GM10248 (cell line): ENCODE measurements around the gene CIAO2B.

ENCODE experiments used
- CTCF ChIA-PET: fragments of 300-600 bp; sonication (Branson Sonifier 250); formaldehyde crosslinking; extraction: SDS; loops from one replicate; lab custom pipeline; 2021; ENCODE audit warnings: antibody characterized with exemption; lab: Yijun Ruan, JAX
- POLR2A ChIA-PET: fragments of 350-650 bp; sonication (Branson Sonifier 250); formaldehyde crosslinking; extraction: SDS; loops from one replicate; lab custom pipeline; 2020; ENCODE audit warnings: antibody characterized with exemption; lab: Yijun Ruan, JAX
- DNase-seq: peaks from one replicate; pipeline ENCODE4 v3.0.0; 2012; ENCODE audit errors: extremely low spot score
- TF ChIP-seq, protein P1 (sequence below): IDR thresholded peaks from 2 replicates; pipeline ENCODE4 v1.5.1; 2012; ENCODE audit warnings: mild to moderate bottlenecking, low read depth; ENCODE audit errors: extremely low read depth, missing control alignments, control extremely low read depth

Gene CIAO2B

DNA sequence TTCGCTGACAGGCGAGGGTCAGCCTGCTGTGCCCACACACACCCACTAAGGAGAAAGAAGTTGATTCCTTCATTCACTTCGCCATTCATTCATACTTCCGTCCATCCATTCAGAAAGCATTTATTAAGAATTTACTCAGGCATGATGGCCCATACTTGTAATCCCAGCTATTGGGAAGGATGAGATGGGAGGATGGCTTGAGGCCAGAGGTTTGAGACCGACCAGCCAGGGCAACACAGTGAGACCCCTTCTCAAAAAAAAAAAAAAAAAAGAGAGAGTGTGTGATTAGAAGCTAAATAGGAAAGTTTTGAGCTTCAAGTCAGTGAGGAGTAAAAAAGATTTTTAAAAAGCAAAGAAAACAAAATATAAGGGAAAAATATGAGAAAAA is 9.8 kb upstream of the CIAO2B start:
- ChIA-PET CTCF (interaction anchor here (1.3 to 3.6 kb wide), 3 partner anchors 9 to 211 kb away, joined by 4 to 19 read pairs (median 9); no protein-coding TSS in a partner anchor), POLR2A (interaction anchor here (0.6 kb wide), 1 partner anchor 26 kb away, joined by 7 read pairs; no protein-coding TSS in a partner anchor)
- no peak for DNase-seq
- TF ChIP-seq, protein P1, sequence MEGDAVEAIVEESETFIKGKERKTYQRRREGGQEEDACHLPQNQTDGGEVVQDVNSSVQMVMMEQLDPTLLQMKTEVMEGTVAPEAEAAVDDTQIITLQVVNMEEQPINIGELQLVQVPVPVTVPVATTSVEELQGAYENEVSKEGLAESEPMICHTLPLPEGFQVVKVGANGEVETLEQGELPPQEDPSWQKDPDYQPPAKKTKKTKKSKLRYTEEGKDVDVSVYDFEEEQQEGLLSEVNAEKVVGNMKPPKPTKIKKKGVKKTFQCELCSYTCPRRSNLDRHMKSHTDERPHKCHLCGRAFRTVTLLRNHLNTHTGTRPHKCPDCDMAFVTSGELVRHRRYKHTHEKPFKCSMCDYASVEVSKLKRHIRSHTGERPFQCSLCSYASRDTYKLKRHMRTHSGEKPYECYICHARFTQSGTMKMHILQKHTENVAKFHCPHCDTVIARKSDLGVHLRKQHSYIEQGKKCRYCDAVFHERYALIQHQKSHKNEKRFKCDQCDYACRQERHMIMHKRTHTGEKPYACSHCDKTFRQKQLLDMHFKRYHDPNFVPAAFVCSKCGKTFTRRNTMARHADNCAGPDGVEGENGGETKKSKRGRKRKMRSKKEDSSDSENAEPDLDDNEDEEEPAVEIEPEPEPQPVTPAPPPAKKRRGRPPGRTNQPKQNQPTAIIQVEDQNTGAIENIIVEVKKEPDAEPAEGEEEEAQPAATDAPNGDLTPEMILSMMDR, result no peak

DNA sequence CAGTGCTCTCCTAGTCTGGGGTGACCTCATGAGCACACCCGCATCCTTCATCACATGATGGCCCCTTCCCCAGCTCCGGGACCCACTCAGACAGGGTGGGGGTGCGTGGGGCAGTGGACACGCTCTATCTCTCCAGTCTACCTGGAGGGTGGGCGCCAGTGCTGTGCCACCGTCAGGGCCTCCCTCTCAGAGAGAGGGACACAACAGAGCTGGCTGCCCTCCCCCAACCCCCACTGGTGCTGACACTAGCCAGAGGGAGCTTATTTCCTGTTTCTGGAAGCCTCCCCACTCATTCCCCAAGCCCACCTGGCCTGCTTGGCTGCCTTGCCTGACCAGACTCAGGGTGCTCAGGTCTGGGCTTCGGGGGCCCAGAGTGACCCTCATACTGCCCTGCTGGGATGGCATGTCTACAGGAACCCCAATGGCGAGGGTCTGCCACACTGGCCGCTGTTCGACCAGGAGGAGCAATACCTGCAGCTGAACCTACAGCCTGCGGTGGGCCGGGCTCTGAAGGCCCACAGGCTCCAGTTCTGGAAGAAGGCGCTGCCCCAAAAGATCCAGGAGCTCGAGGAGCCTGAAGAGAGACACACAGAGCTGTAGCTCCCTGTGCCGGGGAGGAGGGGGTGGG is 9.3 kb upstream of the CIAO2B start:
- CTCF ChIA-PET, result interaction anchor here (1.3 to 3.6 kb wide), 3 partner anchors 10 to 212 kb away, joined by 4 to 19 read pairs (median 9); no protein-coding TSS in a partner anchor
- DNase-seq, result no peak
- POLR2A ChIA-PET, result interaction anchor here (0.6 kb wide), 1 partner anchor 26 kb away, joined by 7 read pairs; no protein-coding TSS in a partner anchor
- TF ChIP-seq, protein P1, result no peak

DNA sequence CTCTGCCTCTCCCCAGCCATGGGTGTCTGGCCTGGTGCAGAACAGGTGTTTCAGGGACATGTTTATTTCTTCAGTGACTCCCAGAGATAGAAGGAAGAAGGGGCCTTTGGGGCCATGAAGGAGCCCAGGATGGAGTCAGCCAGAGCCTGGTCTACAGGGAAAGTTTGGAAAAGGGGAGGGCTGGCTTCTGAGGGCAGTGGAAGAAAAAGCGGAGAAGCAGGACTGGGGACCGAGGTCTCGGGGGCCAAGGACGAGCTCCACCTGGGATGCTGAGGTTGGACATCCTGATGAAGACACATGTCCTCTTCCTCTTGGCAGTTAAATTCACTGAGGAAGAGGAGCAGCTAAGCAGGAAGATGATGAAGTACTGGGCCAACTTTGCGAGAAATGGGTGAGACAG is 8.8 kb upstream of the CIAO2B start:
- ChIA-PET CTCF (interaction anchor here (1.3 to 3.6 kb wide), 5 partner anchors 10 to 242 kb away, joined by 3 to 19 read pairs (median 4); no protein-coding TSS in a partner anchor), POLR2A (no interaction called here)
- no peak for DNase-seq
- TF ChIP-seq, protein P1, result no peak

DNA sequence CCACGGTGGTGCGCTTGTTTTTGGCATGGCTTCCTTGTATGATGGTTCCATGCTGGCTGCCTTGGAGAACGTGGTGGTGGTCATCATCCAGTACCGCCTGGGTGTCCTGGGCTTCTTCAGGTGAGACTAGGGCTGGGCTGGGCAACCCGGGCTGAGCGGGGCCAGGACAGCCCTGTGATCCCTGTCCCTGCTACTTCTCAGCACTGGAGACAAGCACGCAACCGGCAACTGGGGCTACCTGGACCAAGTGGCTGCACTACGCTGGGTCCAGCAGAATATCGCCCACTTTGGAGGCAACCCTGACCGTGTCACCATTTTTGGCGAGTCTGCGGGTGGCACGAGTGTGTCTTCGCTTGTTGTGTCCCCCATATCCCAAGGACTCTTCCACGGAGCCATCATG is 6.0 kb upstream of the CIAO2B start:
- ChIA-PET CTCF (interaction anchor here (1.0 to 2.2 kb wide), 3 partner anchors 14 to 45 kb away, joined by 3 to 6 read pairs (median 3); partner anchors contain the start of gene CES3), POLR2A (no interaction called here)
- TF ChIP-seq, protein P1, result no peak
- DNase-seq, result no peak

DNA sequence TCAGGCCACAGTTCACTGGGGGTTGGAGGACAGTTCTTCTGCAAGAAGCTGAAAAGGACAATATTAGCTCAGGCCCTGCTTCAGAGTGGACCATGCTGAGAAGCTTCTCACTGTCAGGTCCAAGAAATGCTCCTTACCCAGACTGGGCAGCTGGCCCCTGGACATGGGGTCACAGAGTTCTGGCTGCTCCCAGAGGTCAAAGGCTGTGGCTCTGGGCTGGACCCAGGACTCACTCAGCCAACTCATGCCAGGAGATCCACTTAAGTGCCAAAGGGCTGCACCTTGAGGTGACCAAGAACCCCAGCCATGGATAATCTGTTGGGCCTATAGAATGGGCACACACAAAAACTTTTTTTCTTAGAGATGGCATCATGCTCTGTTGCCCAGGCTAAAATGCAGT is 5.2 kb upstream of the CIAO2B start:
- ChIA-PET POLR2A (interaction anchor here (0.5 kb wide), 1 partner anchor 295 kb away, joined by 3 read pairs; no protein-coding TSS in a partner anchor), CTCF (interaction anchor here (1.0 to 2.2 kb wide), 3 partner anchors 8 to 15 kb away, joined by 3 to 6 read pairs (median 3); no protein-coding TSS in a partner anchor)

DNA sequence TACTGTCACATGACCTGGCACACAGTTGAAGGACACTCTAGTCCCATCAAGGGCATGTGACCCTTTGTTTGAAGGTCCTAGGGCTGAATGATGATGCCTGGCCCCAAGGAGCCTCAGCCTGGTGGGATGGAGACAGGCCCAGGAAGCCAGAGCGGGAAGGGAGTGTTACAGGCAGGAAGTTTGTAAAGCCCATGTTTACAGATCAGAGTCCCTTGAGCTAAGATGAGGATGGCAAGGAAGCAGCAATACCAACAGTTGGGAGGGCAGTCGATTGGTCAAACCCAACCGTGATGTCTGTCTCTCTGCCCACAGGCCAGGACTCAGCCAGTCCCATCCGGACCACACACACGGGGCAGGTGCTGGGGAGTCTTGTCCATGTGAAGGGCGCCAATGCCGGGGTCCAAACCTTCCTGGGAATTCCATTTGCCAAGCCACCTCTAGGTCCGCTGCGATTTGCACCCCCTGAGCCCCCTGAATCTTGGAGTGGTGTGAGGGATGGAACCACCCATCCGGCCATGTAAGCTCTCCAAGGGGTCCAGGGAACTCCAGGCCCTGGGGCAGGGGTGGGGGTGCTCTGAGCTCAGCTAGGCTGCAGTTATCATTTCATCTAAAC is 3.6 kb upstream of the CIAO2B start:
- CTCF ChIA-PET, result interaction anchor here (1.2 to 2.2 kb wide), 4 partner anchors 10 to 16 kb away, joined by 3 to 6 read pairs (median 4); partner anchors contain the start of gene RRAD
- no peak for DNase-seq
- POLR2A ChIA-PET, result no interaction called here
- TF ChIP-seq, protein P1, result no peak

More for the DNA sequence above, 5.2 kb upstream of the CIAO2B start:
- TF ChIP-seq, protein P1, result no peak
- DNase-seq, result no peak
